Activated CD4-positive, alpha-beta T cell treated with anti-CD3 and anti-CD28 coated beads for 1 hour (primary cell): ENCODE measurements around the gene CACNA1B.
"Not testable (repeated sequence)": the region's sequence is repeated elsewhere in the genome, so short reads cannot be mapped to it uniquely, and the experiment has no call there.

Experiments used
- DNase-seq: peaks from one replicate; pipeline ENCODE4 v3.0.0-alpha.2; 2020

Gene CACNA1B

DNA sequence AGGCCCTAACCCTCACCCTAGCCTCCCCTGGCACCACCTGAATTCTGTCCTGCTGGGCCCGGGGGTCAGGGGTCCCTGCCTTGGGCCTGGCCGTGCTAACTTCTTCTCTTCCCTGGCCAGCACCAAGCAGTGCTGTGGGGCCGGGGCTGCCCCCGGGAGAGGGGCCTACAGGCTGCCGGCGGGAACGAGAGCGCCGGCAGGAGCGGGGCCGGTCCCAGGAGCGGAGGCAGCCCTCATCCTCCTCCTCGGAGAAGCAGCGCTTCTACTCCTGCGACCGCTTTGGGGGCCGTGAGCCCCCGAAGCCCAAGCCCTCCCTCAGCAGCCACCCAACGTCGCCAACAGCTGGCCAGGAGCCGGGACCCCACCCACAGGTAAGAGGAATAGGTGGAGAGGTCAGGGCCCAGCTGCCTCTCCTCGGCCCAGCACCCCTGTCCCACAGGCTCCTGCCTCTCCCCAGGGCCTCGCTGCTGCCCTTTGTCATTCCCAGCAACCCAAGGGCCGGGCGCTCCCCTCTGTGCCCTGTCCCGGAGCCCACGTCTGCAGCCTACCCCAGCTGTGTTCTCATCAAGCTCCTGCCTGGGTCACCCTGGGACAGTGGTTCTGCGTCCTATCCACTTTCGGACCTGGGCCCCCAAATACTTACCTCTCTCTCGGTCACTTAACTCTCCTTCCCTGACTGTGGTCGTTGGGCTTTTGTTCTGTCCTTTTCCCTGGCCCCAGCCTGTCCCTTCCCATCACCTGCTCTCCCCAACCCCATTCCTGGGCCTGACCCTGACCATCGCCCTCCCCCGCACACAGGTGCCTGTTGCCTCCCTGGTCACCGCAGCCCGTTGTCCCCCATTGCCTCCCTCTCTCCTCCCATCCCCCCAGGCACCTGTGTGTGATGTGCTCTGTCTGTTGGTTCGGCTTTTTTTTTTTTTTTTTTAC lies 243.2 kb downstream of the CACNA1B start:
- DNase-seq: no peak

DNA sequence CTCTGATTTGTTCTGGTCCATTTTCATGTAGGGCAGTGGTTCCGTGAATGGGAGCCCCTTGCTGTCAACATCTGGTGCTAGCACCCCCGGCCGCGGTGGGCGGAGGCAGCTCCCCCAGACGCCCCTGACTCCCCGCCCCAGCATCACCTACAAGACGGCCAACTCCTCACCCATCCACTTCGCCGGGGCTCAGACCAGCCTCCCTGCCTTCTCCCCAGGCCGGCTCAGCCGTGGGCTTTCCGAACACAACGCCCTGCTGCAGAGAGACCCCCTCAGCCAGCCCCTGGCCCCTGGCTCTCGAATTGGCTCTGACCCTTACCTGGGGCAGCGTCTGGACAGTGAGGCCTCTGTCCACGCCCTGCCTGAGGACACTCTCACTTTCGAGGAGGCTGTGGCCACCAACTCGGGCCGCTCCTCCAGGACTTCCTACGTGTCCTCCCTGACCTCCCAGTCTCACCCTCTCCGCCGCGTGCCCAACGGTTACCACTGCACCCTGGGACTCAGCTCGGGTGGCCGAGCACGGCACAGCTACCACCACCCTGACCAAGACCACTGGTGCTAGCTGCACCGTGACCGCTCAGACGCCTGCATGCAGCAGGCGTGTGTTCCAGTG lies 244.0 kb downstream of the CACNA1B start:
- no peak for DNase-seq

GRCh38 chr9:138122201-138122600 lies 244.6 kb downstream of the CACNA1B start:
- DNase-seq: no peak

DNA sequence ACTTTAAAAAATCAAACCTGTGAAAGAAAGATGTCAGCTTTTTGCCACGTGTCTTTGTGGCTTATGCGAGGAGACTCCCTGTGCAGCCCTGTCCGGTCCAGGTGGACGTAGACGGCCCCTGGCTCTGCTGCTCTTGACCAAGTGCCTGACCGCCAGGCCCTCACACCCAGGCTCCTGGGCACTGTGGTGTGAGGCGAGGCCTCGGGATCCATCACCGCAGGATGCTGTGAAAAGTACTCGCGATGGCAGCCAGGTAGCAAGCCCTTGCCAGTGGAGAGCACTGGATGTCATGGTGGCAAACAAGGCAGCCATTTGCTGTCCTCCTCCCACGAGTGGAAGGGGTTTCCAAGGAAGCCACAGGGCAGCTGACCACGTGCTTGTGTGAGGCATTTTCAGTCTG lies 245.1 kb downstream of the CACNA1B start:
- no peak for DNase-seq

GRCh38 chr9:138123086-138123485 lies 245.5 kb downstream of the CACNA1B start:
- no peak for DNase-seq

GRCh38 chr9:138126090-138126857 lies 248.7 kb downstream of the CACNA1B start:
- not testable (repeated sequence) for DNase-seq

- DNase-seq: not testable (repeated sequence)
These were observed 249.4 kb downstream of the CACNA1B start for GRCh38 chr9:138126858-138127584.

- not testable (repeated sequence) for DNase-seq
These were observed 250.4 kb downstream of the CACNA1B start for GRCh38 chr9:138128027-138128426.

GRCh38 chr9:138129318-138129717 lies 251.7 kb downstream of the CACNA1B start:
- not testable (repeated sequence) for DNase-seq

DNA sequence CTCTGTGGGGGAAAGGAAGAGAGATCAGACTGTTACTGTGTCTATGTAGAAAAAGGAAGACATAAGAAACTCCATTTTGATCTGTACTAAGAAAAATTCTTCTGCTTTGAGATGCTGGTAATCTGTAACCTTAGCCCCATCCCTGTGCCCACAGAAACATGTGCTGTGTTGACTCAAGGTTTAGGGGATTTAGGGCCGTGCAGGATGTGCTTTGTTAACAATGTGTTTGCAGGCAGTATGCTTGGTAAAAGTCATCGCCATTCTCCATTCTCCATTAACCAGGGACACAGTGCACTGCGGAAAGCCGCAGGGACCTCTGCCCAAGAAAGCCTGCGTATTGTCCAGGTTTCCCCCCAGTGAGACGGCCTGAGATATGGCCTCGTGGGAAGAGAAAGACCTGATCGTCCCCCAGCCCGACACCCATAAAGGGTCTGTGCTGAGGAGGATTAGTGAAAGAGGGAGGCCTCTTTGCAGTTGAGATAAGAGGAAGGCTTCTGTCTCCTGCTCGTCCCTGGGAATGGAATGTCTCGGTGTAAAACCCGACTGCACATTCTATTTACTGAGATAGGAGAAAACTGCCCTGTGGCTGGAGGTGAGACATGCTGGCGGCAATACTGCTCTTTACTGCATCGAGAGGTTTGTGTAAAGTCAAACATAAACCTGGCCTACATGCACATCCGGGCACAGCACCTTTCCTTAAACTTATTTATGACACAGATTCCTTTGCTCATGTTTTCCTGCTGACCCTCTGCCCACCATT lies 255.5 kb downstream of the CACNA1B start:
- DNase-seq: not testable (repeated sequence)

- DNase-seq: not testable (repeated sequence)
These were observed 257.0 kb downstream of the CACNA1B start for GRCh38 chr9:138134581-138134980.

DNA sequence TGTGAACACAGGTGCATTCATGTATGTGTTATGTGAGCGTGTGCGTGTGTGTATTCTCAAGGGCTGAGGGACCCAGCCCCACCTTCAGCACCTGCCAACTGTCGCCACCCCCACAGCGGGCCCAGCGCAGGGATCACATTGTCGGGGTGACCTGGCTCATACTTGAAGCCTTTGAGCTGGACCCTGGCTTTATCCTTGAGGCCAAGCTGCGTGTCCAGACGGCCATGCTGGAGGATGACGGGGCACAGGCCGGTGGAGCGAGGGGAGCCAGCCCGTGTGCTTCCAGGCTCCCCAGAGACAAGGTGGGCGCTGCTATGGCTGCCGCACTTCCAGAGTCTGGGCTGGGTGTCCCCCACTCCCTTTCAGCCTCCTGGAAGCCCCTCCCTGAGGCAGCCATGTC lies 261.5 kb downstream of the CACNA1B start:
- not testable (repeated sequence) for DNase-seq

DNA sequence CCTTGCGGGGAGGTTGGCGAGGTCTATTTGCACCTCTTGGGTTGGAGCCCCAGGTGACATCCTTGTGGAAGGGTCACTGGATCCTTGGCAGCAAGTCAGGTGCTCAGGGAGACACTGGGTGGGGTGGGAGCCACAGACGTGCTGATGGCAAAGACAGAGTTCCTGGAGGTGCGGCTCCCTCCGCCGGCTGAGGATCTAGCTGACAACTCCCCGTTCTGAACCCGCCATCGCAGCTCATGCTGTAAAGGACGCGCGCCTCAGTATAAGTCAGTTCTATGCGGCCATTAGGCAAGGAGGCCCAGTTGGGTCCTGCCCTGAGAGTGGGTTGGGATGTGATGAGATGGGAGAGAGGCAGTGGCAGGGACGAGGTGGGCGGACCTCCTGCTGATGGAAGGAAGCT lies 263.4 kb downstream of the CACNA1B start:
- not testable (repeated sequence) for DNase-seq

GRCh38 chr9:138142528-138143244 lies 265.1 kb downstream of the CACNA1B start:
- not testable (repeated sequence) for DNase-seq

- DNase-seq: not testable (repeated sequence)
These were observed 265.9 kb downstream of the CACNA1B start for GRCh38 chr9:138143491-138143890.

DNA sequence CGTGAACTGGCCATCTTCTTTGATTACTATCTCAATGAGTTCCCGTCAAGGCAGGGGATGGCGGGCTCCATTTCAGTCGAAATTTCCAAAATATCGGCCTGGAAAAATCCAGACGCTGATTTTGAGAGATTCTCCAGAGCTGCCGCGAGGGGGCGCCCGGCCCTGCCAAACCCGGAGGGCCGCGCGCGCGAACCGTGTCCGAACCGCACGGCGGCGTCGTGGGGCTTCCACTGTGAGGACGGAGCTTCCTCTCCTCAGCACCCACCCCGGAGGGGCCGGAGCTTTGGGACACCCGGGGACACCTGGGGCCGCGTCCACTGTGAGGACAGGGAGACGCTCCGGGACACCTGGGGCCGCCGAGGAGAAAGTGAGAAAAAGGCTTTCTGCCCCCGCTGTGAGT lies 270.0 kb downstream of the CACNA1B start:
- peak; percentile 11 for DNase-seq

GRCh38 chr9:138149672-138150656 lies 272.4 kb downstream of the CACNA1B start:
- peak; percentile 19 for DNase-seq

- not testable (repeated sequence) for DNase-seq
These were observed 278.2 kb downstream of the CACNA1B start for GRCh38 chr9:138155788-138156187.

GRCh38 chr9:138166793-138167192 lies 289.2 kb downstream of the CACNA1B start:
- DNase-seq: not testable (repeated sequence)
